Breast epithelium (tissue), 3 donors: ENCODE results near the gene OR3A1.

Experiments used
- POLR2A ChIP-seq: fragments of 450-650 bp; IDR thresholded peaks from one replicate; pipeline ENCODE4 v1.6.1; 2016; ENCODE audit warnings: antibody characterized with exemption, mild to moderate bottlenecking, moderate library complexity
- POLR2AphosphoS5 ChIP-seq, 3 donors: sonication (generic); formaldehyde crosslinking; IDR thresholded peaks; one replicate each; pipeline ENCODE4 v1.6.1; 2017; ENCODE audit warnings: antibody characterized with exemption in 3 of 3
- TF ChIP-seq, protein P1 (sequence below), 3 donors: fragments of 450-650 bp; IDR thresholded peaks; one replicate each; pipeline ENCODE4 v1.5.1; 2016 to 2017; ENCODE audit warnings: antibody characterized with exemption in 3 of 3, mild to moderate bottlenecking in 3 of 3, moderate library complexity in 3 of 3

DNA sequence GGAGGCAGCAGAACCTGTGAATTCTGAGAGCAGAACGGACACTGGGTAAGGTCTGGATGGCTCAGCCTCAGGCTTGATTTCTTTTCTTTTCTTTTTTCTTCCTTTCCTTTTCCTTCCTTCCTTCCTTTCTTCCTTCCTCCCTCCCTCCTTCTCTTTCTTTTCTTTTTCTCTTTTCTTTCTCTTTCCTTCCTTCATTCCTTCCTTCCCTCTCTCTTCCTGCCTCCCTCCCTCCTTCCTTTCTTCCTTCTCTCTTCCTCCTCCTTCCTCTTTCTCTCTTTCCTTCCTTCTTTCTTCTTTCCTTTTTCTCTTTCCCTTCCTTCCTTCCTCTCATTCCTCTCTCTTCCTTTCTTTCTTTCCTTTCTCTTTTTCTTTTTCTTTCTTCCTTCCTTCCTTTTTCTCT is 38.0 kb downstream of the OR3A1 start:
- TF ChIP-seq, protein P1, sequence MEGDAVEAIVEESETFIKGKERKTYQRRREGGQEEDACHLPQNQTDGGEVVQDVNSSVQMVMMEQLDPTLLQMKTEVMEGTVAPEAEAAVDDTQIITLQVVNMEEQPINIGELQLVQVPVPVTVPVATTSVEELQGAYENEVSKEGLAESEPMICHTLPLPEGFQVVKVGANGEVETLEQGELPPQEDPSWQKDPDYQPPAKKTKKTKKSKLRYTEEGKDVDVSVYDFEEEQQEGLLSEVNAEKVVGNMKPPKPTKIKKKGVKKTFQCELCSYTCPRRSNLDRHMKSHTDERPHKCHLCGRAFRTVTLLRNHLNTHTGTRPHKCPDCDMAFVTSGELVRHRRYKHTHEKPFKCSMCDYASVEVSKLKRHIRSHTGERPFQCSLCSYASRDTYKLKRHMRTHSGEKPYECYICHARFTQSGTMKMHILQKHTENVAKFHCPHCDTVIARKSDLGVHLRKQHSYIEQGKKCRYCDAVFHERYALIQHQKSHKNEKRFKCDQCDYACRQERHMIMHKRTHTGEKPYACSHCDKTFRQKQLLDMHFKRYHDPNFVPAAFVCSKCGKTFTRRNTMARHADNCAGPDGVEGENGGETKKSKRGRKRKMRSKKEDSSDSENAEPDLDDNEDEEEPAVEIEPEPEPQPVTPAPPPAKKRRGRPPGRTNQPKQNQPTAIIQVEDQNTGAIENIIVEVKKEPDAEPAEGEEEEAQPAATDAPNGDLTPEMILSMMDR (IDR thresholded peaks at IDR 0.05): no peak
- TF ChIP-seq POLR2AphosphoS5 (IDR thresholded peaks at IDR 0.05): no peak
- TF ChIP-seq POLR2A: no peak
